Stimulated activated naive CD8-positive, alpha-beta T cell treated with anti-CD3 and anti-CD28 coated beads, Interleukin-15, amount 100 ng/mL, for 72 hours (primary cell): Measurements from ENCODE around the gene LGI4.
A peak's percentile ranks its signal among the peaks of the same experiment; 100 is the strongest.

Experiments
- ATAC-seq: fragments of 150-1000 bp; cut with Tn5 transposase; 2 replicates; pipeline ENCODE4 v1.10.0; 2021; ENCODE audit warnings: mild to moderate bottlenecking, moderate library complexity
- DNase-seq, 2 donors: peaks; one replicate each; pipeline ENCODE4 v3.0.0; 2021 to 2022
- H3K27ac Mint-ChIP-seq, 2 donors: one replicate each; pipeline ENCODE4 v1.8.0; 2022; ENCODE audit warnings: mild to moderate bottlenecking in 2 of 2, mixed read lengths in 2 of 2, moderate library complexity in 2 of 2
- H3K27me3 Mint-ChIP-seq: one replicate; pipeline ENCODE4 v1.8.0; 2022; ENCODE audit warnings: mixed read lengths
- H3K4me1 Mint-ChIP-seq: one replicate; pipeline ENCODE4 v1.8.0; 2022; ENCODE audit warnings: mild to moderate bottlenecking, mixed read lengths
- H3K4me3 Mint-ChIP-seq, 2 donors: one replicate each; pipeline ENCODE4 v1.8.0; 2022; ENCODE audit warnings: mild to moderate bottlenecking in 2 of 2, mixed read lengths in 2 of 2, moderate library complexity in 1 of 2
- H3K9me3 Mint-ChIP-seq, 2 donors: one replicate each; pipeline ENCODE4 v1.8.0; 2022; ENCODE audit warnings: mixed read lengths in 2 of 2

The LGI4 gene

DNA sequence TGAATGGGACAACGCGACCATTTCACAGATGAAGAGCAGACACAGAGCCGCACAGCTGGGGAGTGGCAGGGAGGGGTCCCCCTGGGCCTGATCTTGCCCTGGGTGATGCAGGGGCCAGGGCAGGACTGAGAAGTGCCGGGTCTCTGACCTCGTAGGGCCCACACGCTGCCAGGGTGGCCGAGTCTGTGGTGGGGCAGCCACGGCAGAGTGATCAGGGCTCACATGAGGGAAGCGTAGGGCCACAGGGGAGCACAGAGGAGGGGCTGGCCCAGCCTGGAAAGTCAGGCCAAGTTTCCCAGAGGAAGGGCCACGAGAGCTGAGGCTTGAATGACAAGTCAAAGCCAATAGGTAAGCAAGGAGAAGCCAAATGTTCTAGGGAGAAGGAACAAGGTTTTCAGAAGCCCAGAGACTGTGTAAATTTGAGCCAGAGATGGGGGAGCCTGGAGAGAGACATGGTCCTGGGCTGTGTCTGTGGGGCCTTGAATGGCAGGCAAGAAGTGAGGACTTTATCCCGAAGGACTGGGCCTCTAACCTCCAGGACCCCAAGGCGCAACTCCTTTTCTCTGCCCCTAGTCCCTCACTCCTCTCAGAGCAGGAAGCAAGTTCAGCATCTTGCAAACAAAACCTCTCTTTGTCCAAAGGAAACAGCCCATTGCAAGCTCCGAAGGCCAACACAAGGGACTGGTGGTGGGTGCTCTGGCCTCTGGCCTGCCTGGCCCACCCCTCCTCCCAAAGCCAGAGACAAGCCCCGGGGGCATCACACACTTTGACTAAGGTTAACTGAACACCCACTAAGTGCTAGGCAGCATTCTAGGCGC lies 51.0 kb downstream of the LGI4 start:
- Mint-ChIP-seq H3K4me1 (no peaks in the 10 kb centered on the region), H3K27me3 (no peaks in the 10 kb centered on the region), H3K9me3 (no peaks in the 10 kb centered on the region), H3K27ac (peak overlapping the region in 1 of 2 donors; percentile 67), H3K4me3 (no peak overlapping the region)
- DNase-seq (no peak), ATAC-seq (no peak)

DNA sequence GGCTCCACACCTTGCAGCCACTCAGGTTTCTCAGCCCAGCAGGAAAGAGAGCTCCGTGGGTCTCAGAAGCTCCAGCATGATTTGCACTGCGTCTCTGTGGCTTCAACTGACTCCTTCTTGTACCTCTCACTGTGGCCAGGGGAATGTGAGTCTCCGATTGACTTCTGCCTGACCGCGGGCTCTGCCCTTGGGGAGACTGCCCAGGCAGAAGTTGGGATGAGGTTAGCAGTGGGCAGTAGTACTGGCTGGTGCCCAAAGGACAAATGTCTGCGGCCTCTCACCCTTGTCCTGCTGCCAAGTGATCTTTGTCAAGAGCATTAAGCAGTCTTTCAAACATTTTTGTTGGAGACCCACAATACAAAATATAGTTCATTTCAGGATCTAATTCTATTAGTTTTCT lies 53.7 kb downstream of the LGI4 start:
- Mint-ChIP-seq H3K27me3 (no peaks in the 10 kb centered on the region), H3K27ac (no peak overlapping the region), H3K4me1 (no peaks in the 10 kb centered on the region), H3K9me3 (no peaks in the 10 kb centered on the region), H3K4me3 (no peak overlapping the region)
- DNase-seq (no peak), ATAC-seq (no peak)

DNA sequence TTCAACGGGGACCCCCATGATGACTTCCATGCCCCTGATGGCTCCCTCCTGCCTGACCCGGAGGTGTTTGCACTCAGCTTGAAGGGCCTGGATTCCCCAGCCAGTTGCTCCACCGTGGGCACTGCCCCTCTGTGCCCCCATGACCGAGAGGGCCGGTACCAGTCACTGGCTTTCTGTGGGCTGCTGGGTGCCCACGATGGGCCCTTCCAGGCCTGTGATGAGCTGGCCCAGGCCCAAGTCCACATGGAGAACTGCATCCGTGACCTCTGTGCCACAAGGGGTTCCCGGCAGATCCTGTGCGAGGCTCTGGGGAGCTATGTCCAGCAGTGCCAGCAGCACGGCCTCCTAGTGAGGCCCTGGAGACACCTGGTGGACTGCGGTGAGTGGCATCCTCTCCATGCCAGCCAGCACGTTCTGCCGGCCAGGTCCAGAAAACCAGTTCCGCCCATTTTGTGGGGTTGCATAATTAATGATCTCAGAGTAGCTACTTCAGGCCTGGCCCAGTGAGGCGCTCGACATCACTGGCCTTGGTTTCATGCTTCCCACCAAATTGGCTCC lies 54.2 kb downstream of the LGI4 start:
- no peaks in the 10 kb centered on the region for H3K27me3 Mint-ChIP-seq
- no peak overlapping the region for H3K4me3 Mint-ChIP-seq
- no peaks in the 10 kb centered on the region for H3K4me1 Mint-ChIP-seq
- H3K9me3 Mint-ChIP-seq = no peaks in the 10 kb centered on the region
- no peak overlapping the region for H3K27ac Mint-ChIP-seq
- no peak for ATAC-seq
- DNase-seq = no peak

DNA sequence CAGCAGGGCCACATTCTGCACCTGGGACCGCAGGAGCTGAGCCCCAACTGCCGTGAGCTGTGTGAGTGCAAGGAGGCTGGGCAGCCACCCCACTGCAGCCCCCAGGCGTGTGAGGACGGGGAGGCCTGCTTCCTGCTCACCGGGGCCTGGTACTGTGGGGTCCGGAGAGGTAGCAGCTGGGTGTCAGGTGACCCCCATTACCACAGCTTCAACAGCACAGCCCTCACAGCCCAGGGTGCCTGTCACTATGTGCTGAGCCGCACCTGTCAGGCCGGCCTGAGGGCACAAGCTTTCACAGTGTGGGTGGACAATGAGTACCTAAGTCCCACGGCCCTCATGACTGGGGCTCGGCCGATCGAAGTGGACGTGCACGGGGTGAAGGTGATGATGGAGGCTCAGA lies 55.0 kb downstream of the LGI4 start:
- DNase-seq (no peak), ATAC-seq (no peak)
- Mint-ChIP-seq H3K9me3 (no peaks in the 10 kb centered on the region), H3K4me3 (no peak overlapping the region), H3K27ac (no peak overlapping the region), H3K27me3 (no peaks in the 10 kb centered on the region), H3K4me1 (no peaks in the 10 kb centered on the region)

DNA sequence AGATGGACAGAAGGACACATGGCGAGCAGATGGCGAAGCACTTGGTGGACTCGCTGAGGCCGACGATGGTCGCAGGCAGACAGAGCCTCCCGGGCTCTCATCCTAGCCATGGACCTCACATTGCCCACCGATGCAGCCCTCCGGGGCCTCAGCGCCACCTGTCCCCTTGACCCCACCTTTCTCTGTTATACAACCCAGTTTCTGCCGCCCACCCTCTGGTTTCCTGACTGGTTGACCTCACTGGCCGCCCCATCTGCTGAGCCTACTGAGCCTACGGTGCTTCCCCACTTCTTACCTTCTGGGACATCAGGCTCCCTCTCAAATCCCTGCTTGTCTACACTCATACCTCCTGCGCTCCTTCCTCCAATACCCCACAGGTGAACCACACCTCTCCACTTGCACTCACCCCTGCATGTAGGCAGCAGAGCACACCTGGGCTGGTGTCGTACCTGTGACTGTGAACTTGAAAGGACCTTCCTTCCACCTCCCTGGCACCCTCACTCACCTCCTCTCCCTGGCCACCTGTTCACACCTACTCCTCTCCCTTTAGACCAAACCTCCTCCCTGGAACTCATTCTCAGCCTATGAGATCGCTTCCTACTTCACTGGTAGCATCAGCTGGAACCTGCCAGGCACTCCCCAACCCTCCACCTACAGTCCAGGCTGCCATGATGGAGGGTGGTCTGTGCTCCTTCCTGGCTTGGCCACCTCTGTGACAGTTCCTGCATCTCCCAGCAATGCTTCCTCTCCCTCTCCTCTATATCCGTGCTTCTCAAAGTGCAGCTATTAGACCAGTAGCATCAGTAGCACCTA lies 57.2 kb downstream of the LGI4 start:
- Mint-ChIP-seq H3K27ac (no peak overlapping the region), H3K9me3 (no peaks in the 10 kb centered on the region), H3K4me3 (no peak overlapping the region), H3K27me3 (no peaks in the 10 kb centered on the region), H3K4me1 (no peaks in the 10 kb centered on the region)
- no peak for ATAC-seq
- no peak for DNase-seq

DNA sequence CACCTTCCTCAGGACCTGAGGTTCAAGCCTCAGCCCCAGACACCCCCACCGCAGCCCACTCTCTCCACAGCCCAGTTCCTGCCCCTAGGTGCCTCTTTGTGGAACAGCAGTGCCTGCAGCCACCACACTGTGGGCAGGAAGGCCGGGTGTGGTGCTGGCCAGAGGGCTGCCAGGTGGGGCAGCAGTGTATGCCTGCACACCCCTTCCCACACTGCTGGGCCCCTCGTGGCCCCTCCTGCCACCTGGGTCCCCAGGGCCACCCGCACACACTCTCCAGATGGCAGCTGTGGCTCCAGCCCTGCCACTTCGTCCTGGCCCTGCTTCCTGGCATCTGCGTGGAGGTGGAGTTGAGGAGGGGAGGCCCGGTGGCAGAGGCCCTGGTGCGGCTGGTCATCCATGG lies 58.2 kb downstream of the LGI4 start:
- Mint-ChIP-seq H3K9me3 (no peaks in the 10 kb centered on the region), H3K27ac (no peak overlapping the region), H3K4me1 (no peaks in the 10 kb centered on the region), H3K27me3 (no peaks in the 10 kb centered on the region), H3K4me3 (no peak overlapping the region)
- peak; percentile 26 for ATAC-seq
- no peak for DNase-seq

DNA sequence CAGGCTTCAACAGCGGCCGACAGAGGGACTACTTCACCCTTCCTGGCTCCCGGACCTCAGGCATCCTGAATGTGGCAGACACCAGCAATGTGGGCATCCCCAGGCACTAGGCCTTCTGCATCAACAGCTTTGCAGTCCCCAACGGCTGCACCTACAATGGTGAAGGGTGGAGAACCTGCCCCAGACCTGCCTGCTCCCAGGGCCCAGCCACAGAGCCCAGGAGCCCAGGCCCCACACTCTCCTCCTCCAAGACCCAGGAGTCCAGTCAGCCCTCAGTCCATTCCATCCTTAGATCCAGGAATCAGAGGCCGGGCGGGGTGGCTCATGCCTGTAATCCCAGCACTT lies 58.9 kb downstream of the LGI4 start:
- no peaks in the 10 kb centered on the region for H3K27me3 Mint-ChIP-seq
- no peak for ATAC-seq
- no peaks in the 10 kb centered on the region for H3K4me1 Mint-ChIP-seq
- no peak overlapping the region for H3K4me3 Mint-ChIP-seq
- no peaks in the 10 kb centered on the region for H3K9me3 Mint-ChIP-seq
- DNase-seq = no peak
- H3K27ac Mint-ChIP-seq = no peak overlapping the region

DNA sequence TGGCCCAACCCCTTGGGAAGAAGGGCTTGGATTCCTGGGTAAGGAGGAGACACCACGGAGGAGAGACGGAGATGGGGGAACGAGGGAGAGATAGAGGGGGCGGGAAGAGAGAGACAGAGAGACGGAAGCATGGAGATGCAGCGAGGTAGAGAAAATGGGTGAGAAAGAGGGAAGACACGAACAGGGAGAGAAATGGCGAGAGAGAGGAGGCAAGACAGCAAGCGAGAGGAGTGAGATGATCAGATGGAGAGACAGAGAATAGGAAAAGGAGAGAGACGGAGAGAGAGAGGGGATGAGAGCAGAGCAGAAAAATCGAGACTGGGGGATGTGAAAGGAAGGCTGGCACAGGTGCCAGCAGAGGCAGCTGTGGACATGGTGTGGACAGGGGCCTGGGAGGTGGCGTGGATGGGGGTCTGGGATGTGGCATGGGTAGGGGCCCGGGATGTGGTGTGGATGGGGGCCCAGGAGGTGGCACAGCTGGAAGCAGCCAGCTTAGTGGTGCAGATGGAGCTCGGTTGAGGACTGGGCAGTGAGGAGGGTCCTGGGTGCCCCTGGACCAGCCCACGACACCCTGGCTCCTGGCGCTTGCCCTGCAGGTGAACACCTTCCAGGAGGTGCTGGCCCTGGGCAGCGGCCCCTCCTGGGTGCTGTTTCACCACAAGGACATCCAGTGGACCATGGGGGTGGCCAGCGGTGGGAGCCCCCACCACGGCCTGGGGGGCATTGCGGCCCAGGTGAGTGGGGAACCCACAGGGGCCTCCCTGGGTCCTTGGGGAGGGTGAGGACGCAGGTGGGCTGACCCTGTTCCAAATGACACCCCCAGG lies 59.4 kb downstream of the LGI4 start:
- Mint-ChIP-seq H3K27ac (peak overlapping the region in 1 of 2 donors; percentile 37), H3K4me1 (no peaks in the 10 kb centered on the region), H3K9me3 (no peaks in the 10 kb centered on the region), H3K4me3 (no peak overlapping the region), H3K27me3 (no peaks in the 10 kb centered on the region)
- ATAC-seq (peak; percentile 29), DNase-seq (no peak)
